GM19372 (cell line): ENCODE measurements around the gene CCDC9B.
A peak's percentile ranks its signal among the peaks of the same experiment; 100 is the strongest.

Experiments
- ATAC-seq: cut with Tn5 transposase; IDR thresholded peaks from one replicate; pipeline ENCODE4 v1.9.1; 2021; ENCODE audit warnings: mild to moderate bottlenecking, low read depth, moderate library complexity; ENCODE audit not compliant: unreplicated experiment

CCDC9B gene

DNA sequence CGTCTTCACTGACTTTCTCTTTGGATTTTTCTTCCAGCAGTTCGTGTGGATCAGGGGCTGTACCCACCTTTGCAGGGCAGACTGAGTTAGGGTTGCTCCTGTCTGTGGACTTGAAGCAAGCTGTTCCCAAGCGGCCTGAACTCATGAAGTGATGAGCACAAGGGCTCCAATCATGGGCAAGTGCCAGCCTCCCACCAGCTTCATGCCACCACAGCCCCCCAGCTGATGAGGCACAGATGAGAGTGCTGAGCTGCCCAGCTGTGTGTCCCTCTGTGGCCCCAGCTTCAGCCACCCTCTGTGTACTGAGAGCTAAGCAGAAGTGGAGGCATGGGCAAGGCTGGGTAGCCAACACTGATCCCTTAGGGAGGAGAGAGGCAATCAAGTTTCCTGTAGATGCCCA, 29.7 kb downstream of the CCDC9B start:
- ATAC-seq: no peak

DNA sequence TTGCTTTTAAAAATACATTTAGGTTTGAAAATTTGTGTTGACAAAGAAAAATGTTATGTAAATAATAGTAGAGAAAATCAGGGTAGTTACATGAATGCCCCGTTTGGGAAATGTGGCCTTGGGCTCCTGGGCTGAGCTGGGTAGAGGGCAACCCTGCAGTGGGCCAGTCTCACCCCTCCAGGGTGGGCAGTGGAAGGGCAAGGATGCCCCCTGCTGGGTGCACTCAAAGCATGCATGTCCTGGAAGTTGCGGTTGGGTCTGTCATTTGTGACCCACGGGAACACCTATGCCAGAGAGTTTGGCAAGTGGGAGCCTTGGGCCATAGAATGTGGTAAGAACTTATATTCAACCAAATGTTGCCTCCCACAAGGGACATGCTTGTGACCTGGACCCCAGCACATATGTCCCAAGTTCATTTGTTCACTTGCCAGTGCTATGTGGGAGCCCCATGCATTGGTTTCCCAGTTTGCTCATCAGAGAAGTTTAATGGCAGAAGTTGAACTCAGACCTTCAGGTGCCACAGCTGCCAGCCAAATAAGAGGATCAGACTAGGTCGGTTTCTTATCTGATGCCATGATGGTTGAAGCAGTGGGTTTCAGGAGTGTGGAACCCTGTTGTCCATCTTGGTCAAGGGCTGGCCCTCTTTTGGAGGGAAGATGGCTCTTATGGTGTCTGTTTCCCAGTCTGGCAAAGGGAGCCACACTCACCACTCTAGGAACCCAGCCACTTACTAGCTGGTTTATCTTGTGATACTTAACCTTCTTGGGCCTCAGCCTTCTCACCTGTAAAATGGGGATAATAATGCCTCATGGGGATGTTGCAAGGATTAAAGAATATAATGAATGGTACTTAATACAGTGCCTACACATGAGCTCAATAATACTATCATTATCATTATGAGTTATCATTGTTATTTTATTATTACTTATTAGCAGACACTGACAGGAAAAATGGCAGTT, 30.5 kb downstream of the CCDC9B start:
- ATAC-seq: no peak

DNA sequence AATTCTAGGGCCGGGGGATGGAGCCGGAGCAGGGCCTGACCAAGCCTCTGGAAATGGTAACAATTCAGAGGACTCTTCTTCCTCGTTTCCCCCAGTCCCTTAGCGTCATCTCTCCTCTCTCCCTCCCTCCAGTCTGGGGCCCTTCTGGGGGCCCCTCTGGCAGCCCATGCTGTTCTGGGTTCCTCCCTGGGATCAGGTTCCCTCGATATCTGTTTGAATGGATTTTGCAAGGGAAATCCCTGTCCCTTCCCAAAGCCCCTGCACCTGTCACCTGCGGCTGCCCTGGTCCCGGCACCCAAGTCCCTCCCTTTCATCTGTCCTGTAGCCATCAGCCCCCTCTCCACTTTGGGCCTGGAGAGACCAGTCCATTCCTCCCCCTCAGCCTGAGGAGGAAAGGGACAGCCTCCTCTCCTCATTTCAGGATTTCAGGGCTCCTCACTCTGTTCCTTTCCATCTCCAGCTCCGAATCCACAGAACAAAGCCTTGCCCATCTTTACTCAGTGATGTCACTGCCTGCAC, 31.3 kb downstream of the CCDC9B start:
- no peak for ATAC-seq

DNA sequence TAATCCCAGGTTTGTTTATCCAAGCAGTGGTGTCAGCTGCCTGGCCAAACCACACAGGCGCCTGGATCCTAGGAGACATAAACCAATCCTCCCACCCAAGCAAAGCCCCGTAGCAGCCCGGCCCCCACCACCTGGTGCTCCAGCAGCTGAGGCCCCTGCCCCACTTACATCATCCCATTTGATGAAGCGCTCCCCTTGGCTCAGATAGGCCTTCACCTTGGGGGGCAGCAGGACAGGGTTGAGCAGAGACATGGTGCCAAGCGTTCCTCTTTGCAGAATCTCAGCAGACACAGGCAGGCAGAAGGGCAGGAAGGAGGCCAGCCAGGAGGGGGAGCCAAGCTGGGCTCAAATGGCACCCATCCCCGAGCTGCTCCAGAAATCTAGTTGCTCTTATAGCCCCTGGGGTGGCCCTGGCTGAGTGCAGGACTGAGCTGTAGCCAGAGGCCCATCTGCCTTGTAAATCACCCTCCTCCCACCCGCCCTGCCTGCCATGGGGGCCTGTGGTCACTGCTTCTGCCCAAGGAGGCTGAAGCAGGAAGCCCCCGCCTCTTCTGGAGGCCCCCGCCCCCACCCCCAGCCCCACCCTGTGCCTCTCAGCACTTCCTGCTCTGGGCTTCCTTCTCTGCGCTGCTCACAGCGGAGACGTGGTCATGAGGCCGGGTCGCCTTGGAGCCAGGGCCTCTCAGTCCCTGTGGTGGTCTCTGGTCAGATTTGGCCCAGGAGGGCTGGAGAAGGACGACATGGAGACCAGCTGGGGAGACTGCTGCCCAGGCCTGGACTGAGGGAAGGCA, 33.1 kb downstream of the CCDC9B start, which contains the start of gene PLCB2:
Gene PLCB2, minus strand, starts transcription at position 515 of the 791 bp plus-strand sequence. Its CDS starts 263 bp downstream, at position 252.
- ATAC-seq: peak; percentile 58

DNA sequence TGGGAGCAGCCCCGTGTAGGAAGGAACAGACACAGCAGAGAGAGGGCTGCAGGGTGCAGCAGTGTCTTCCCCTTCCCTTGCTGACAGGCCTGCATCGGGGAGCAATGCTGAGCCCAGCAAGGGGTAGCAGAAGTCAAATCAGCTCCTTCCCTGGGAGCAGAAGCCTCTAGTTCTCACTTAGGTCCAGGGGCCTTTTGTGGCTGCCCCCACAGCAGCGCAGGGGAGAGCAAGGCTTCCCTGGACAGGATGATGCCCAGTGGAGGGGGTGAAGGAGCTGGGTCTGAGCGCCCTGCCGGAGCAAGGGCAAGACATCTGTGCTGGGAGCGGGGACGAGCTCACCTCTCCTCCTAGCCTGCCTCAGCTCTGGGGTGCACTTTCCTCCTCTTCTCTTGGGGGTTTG, 33.8 kb downstream of the CCDC9B start:
- no peak for ATAC-seq

DNA sequence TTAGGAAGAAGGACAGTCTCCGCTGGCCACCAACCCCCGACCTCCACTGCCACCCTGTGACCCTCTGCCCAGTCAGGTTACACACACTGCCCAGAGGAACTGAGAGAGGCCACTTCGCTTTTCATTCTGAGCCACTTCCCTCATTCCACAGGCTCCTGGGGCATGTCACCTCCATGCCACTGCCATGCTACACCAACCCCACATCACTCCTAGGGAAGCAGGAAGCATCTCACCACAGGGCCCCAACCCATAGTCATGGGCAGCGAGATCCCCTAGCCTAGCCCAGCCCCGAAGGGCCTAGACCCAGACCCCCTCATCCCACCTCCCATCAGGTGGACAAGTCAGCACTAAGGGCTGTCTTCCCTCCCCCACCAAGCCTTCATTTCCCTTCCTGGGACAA, 34.4 kb downstream of the CCDC9B start:
- no peak for ATAC-seq

- ATAC-seq: no peak
Measured at GRCh38 chr15:40305281-40305680, 35.5 kb downstream of the CCDC9B start.

DNA sequence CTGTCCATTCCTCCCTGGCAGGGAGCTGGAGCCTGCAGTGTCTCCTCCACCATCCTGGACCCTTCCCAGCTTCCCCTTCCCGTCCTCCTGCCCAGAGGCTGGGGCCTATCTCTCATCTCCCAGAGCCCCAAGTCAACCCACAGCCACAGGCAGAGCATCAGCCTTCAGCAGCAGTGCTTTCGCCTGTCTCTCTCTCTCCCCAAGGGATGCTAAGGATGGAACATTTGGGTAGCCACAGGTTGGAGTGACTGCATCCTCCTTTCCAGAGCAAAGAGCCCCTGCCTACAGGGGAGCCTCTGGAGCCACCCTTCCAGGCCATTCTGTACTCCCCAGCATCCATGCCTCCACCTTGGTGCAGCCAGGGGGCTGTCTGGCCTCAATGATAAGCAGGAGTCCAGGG, 37.2 kb downstream of the CCDC9B start:
- no peak for ATAC-seq

DNA sequence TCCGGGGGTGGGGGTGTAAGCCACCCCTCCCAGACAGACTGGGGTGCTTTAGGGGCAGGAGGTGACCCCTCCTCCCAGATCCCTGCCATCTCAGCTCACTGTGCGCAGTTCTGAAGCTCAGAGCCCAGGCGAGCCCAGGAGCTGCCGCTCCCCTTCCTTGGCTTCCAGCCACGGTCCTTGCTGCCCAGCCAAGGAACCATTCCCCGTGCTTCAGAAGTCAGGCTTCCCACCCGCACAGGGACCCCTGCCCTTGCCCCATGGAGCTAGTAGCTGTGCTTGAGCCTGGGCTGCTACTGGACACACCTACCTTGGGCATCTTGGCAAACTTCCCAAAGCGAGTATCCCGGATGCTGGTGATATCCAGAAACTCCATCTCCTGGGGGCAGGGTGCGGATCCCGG, 37.8 kb downstream of the CCDC9B start:
- ATAC-seq: no peak

DNA sequence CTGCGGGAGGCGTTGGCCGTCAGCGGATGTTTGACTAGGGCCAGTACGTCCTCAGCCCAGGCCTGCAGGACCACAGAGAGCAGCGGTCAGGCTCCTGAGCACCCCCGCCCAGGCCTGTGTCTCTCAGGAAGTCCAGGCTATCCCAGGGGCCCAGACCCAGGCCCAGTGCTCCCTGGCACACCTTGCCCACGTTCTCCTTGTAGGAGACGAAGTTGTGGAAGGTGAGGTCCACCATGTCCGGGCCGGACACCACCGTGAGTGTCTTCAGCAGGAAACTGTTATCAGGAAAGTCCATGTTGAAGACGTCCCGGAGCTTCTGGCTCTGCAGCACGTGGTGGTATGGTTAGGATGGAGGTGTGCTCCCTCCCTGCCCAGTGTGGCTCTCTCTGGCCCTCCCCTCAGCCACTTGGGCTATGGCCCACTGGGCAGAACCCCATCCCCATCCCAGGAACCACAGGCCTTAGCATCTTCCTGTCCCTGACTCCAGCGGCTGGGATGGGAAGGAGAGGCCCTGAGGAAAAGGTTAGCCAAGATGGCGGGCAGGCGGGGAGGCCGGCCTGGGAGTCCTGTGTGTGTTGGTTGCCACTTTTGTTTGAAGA, 38.4 kb downstream of the CCDC9B start:
- no peak for ATAC-seq

GRCh38 chr15:40301467-40302179, 39.1 kb downstream of the CCDC9B start:
- no peak for ATAC-seq

- no peak for ATAC-seq
Measured at GRCh38 chr15:40300771-40301170, 40.0 kb downstream of the CCDC9B start.

- ATAC-seq: no peak
Measured at GRCh38 chr15:40300367-40300766, 40.4 kb downstream of the CCDC9B start.

DNA sequence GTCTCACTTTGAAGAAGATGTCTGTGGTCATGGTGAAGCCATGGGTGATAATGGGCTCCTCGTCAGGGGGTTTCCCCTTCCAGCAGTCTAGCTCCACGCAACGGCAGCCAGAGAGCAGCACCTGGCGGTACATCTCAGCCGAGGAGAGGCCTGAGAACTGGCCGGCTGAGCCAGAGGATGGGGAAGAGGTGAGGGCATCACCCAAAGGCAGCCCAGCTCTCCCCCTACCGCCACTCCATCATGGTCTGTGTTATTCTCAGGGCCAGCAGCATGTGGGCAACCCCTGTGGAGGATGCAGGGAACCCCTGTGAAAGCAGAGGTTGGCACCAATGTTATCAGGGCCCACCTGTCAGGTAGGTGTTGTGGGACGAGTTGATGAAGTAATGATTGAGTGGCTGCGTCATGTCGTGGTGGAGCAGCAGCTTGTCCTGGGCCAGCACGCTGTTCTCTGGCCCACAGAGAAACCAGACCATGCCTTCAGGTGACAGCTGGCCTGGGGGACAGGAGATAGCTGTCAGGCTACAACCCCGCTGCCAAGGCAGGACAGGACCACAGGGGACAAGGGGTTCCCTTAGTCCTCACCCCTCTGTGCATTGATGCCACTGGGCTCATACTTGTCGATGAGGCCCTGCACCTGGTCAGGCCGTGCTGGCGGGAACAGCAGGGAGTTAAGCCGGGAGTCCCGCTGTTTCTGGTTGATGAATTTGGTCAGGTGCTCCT, 42.4 kb downstream of the CCDC9B start:
- no peak for ATAC-seq

DNA sequence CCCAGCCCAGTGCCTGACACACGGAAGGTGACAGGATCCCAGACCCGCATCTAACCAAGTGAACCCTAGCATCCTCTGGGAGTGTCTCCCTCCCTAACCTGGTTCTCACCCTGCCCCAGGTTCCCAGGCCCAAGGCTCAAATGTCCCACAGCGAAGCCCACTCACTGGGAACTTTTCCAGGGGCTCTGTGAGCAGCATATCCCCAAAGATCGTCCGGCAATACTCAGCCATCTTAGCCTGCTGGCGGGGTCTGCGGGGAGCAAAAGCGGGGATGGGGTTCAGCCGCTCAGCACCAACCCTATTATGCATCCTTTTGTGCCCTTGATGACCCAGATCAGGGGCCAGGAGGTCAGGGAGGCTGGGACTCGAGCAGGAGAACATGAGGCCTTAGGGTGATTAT, 43.4 kb downstream of the CCDC9B start:
- ATAC-seq: no peak

- ATAC-seq: no peak
Measured at GRCh38 chr15:40296561-40297230, 44.0 kb downstream of the CCDC9B start.

DNA sequence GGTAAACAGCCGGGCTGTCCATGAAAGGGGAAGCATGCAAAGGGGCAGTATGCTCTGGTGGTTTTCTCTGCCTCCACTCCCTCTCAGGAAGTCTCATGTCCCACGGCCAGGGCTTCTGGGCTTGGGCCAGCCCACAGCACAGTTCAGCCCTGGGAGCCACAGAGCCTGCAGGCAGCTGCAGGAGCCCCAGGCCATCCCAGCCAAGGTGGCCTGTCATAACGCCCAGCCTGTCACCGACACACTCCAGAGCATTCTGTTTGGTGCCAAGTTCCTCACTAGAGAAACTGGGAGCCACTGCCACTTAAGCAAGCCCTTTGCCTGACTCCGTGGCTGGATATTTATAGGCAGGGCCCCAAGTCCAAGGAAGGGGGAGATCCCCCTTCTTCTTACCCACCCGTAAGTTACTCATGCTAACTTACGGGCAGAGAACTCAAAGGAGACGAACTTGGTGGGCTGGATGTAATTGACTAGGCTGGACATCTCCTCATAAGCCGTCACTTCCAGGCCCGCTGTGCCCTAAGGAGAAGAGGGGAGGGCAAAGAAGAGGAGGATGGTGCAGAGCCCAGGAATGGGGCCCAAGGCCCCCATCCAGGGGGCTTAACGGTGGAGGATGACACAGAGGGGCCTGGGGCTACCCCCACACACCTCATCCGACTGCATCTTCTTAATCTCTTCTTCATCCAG, 44.7 kb downstream of the CCDC9B start:
- no peak for ATAC-seq

GRCh38 chr15:40295297-40295696, 45.4 kb downstream of the CCDC9B start:
- ATAC-seq: no peak
